ENCODE data around the gene STEAP1.
"Not testable (repeated sequence)": the region's sequence is repeated elsewhere in the genome, so short reads cannot be mapped to it uniquely, and the experiment has no call there.

The STEAP1 gene

DNA sequence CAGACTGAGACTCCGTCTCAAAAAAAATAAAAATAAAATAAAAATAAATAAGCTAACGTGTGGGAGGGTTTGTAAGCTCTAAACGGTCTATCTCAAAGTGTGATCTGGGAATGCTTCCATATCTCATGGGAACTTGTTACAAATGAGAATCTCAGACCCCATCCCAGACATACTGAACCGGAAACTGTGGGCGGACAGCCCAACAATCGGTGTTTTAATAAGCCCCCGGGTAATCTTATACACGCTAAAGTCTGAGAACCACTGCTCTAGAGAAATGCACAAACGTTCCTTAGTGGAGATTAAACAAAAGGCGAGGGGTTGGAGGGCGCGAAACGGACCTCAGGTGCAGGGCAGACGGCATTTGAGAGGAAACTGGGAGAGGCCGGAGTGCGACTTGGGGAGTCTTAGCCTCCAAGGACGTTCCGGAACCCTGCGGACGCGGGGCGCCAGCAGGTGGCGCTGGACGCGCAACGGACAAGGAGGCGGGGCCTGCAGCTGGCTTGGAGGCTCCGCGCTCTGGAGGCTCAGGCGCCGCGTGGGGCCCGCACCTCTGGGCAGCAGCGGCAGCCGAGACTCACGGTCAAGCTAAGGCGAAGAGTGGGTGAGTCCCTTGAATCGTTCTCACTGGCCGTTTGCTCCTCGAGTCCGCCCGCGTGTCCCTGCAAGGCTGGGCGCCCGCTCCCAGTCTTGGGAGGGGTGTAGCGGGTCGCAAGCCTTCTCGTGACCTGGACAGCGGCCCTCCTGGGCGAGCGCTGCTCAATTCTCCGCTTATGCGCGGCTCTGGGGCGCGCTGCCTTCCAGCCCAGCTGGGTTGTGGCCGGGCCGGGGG is at the start of gene STEAP1:
TSS of gene STEAP1 (plus strand) at position 527 of the 829 bp plus-strand sequence. CDS start 5,320 bp downstream, outside the sequence.
- DNase-seq: peak; percentile 52

DNA sequence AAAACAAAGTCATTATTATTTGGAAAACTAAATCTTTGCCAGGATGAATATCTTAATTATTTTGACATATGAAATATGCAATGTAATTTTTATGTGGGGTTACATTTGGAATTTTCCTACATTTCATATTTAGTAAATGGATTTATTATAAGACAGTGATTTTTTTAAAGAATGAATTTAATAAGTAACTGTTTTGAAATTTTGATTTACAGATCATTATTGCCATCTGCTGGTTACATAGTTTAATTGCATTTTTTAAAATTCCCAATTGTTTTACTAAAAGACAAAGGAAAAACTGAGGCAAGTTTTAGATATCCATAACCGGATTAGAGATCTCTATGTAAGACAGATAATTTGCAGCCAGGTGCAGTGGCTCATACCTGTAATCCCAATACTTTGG is 39.3 kb upstream of the STEAP1 start:
- DNase-seq: not testable (repeated sequence)

DNA sequence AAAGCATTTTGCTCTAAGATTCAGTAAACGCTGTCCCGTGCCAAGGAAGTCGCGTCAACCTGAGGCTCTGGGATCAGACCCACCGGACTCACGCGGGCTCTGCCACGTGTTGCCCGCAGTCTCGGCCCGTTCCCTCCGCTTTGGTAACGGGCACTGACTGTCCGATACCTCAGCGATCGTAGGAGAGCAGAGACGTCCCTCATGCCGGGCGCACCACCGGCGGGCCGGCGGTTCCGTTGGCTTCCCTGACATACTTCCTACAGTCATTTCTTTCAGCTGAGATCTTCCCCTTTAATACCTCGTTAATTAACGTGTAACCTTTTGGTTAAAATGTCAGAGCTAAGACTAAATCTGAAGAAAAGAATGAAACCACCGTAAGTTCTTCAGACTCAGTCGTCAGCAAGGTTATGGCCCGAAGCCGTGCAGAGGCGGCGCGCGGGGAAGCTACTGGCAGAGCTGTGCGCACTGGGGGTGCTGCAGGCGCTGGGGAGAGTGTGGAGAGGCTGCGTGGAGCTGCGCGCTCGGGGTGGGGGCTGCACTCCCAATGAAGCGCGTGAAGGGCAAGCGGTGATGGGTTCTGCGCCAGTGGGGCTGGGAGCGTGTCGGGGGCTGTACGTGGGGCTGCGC is 35.6 kb upstream of the STEAP1 start:
- DNase-seq: not testable (repeated sequence)

GRCh38 chr7:90119178-90119971 is 34.9 kb upstream of the STEAP1 start:
- peak; percentile 30 for DNase-seq

GRCh38 chr7:90120205-90120604 is 34.1 kb upstream of the STEAP1 start:
- DNase-seq: not testable (repeated sequence)

GRCh38 chr7:90131746-90132145 is 22.5 kb upstream of the STEAP1 start:
- DNase-seq: not testable (repeated sequence)

DNA sequence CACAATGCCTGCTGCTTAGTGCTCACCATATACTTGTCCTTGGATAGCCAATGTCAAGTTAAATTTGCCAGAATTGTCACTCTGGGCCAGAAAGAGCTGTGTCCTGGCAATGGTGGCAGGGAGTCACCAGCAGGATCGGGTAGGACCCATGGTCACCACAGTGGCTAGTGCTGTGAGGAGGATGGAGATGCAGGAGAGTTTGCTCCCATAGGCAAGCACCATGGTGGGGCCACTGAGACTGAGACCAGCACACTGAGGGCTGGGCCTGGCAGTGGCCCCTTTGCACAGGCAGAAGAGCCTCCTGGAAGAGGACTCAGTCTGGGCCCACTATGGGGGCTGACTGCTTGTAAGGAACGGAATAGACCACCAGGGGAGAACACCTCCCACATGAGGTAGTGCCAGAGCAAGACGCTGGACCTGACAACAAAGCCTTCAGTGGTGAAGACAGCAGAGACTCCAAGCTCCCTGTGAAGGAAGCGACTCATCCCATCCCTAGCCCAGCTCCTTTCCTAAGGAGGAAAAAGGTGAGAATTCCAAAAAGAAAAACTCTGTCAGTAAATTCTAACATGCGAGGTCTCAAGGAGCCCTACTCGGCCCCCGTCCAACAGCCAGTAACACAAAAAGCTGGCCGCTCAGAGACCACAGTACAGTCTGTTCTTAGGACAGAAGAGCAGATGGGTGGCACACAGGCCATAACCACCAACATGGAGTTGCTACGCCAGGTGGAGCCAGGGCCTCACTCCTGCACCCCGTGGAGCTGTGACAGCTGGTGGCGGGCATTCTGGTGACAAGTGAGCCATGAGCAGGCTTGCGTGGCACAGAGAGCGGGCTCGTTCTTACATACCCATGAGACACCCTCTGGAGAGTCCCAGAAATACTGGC is 6.9 kb upstream of the STEAP1 start:
- not testable (repeated sequence) for DNase-seq

GRCh38 chr7:90149428-90149827 is 4.8 kb upstream of the STEAP1 start:
- not testable (repeated sequence) for DNase-seq

DNA sequence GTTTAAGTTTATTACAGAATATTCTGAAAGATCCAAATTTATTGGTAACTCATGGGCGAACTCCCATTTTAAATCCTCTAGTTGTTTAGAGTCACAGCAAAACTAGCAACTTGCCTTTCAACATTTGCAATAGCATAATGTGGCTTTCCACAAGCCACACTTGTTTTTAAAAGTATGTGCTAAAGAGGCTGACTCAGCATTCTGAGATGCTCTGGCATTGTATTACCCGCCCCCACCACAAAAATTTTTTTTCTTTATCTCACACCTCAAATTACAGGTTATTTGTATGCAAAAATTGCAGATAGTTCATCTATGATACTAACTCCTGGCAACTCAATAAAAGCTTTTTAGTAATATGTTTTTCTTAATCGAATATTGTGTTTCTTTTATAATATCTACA is 2.4 kb upstream of the STEAP1 start:
- not testable (repeated sequence) for DNase-seq

DNA sequence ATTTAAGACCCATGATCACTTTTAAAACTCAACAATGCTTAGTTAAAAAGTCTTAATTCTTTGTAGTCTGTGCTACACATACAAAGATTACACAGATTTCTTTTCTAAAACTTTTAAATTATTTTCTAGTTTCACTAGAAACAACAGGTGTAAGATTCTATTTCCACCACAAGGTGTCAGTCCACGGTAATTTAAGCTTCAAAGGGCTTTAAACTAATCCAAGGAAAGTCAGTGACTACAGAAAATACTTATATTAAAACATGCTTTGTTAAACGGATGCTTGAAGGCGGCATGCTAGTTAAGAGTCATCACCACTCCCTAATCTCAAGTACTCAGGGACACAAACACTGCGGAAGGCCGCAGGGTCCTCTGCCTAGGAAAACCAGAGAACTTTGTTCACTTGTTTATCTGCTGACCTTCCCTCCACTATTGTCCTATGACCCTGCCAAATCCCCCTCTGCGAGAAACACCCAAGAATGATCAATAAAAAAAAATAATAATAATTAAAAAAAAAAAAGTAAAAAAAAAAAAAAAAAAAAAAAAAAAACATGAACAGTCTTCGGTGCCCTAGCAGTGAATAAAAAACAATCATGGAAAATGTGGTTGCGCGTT is 1.5 kb upstream of the STEAP1 start:
- not testable (repeated sequence) for DNase-seq

DNA sequence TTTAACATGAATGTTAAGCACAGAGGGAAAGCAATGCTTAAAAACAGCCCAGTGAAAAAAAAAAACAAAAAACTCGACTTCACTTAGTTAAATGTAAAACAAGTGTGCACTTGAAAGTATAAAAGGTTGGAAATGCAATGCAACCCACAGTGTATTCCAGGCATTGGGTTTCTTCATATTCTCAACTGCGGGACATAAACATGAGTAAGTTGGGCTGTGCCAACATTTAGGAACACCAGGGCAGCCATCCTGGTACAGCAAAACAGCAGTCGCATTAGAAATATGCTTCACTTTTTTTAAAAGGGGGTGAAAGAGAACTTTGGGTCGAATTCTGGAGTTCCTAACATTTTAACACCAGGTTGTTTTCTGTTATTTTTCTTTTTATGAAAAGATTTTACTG is 937 bp downstream of the STEAP1 start:
- DNase-seq: no peak

GRCh38 chr7:90157331-90157730 is 3.1 kb downstream of the STEAP1 start:
- not testable (repeated sequence) for DNase-seq

DNA sequence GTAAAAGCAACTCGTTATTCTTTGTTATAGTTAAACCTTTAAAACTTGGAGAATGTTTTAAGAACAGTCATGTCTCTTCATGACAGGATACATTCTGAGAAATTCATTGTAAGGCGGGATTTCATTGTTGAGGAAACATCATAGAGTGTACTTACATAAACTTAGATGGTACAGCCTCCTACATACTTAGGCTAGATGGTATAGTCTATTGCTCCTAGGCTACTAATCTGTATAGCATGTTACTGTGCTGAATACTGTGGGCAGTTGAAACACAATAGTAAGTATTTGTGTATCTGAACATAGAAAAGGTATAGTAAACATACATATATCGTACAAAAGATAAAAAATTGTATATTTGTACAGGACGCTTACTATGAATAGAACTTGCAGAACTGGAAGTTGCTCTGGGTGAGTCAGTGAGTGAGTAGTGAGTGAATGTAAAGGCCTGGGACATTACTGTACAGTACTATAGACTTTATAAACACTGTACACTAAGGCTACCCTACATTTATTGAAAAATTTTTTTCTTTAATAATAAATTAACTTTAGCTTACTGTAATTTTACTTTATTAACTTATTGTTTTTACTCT is 3.6 kb downstream of the STEAP1 start:
- DNase-seq: not testable (repeated sequence)

GRCh38 chr7:90163534-90163933 is 9.3 kb downstream of the STEAP1 start:
- no peak for DNase-seq

GRCh38 chr7:90165724-90166123 is 11.5 kb downstream of the STEAP1 start:
- DNase-seq: no peak

- DNase-seq: no peak
Measured at GRCh38 chr7:90166153-90166552, 11.9 kb downstream of the STEAP1 start.

GRCh38 chr7:90167361-90167760 is 13.1 kb downstream of the STEAP1 start:
- DNase-seq: no peak

DNA sequence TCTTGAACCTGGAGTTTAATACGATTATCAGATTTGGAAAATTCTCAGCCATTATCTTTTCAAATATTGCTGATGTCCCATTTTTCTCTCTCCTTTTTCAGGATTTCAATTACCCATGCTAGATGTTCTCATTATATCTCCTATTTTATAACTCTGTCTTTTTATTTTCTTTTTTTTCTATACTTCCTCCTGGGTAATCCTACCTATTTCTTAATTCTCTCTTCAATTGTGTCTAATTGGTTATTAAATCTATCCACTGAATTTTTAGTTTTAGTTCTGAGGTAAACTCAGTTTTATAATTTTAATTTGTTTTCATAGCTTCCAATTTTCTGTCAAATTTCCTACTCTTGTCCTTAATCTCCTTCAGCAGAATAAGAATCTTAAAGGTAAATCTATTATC is 15.6 kb downstream of the STEAP1 start:
- DNase-seq: no peak

DNA sequence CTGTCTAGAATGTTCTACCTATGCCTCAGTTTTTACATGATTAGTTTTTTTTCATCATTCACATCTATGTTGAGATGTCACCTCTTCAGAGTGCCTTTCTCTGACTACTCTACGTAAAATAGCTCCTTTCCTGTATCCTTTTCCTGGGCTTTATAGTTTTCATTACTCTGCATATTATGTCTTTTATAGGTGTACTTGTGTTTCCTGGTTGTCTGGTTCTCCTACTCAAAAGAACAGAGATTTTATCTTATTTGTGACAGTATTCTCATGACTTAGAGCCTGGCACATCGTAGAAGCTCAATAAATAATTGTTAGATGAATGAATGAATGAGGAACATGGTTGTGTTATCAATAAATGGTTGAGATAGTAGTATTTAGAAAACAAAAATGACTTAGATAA is 17.9 kb downstream of the STEAP1 start:
- DNase-seq: no peak

DNA sequence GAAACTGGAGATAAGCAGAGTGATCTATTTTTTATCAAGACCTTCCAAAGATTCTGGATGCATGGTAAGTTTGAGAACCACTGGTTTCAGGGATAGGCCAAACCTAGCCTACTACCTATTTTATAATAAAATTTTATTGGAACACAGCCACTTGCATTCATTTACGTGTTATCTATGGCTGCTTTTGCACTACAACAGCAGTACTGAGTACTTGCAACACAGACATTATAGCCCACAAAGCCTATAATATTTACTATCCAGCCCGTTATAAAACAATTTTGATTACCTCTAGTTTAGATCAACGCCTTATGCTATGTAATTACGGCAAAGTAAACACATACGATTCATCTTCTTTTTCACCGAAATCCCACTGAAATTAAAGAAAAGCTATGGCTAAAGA is 18.4 kb downstream of the STEAP1 start:
- no peak for DNase-seq

DNA sequence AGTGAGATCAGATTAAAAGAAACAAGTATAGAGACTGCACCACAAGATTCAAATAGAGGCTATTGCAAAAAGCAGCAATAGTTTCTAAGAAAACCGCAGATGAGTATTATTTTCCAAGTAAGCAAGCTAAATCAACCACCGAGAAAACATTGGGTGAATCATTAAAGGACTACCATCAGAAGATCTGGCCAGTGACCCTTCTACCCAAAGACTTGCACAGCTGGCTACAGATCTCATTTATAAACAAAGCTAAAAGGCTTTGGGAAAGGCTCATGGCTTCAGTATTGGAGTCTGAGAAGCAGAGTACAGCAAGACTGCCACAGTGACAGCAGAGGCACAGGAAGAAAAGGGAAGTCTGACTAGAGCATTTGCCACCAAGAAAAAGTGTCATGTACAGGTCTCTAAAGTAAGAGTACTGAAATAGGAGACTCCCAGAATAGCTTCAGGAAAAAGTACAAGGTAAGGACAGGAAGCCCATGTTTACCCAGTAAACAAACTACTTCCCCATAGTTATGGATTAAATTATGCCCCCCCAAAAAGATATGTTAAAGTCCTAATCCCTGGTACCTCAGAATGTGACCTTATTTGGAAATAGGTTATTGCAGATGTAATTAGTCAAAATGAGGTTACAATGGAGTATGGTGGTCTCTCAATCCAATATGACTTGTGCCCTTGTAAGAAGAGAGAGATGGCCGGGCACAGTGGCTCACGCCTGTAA is 19.0 kb downstream of the STEAP1 start:
- DNase-seq: no peak

All from NCI-H1417 treated with DMSO at 0.1 percent for 48 hours (cell line).